SH-SY5Y (cell line): Measurements from ENCODE around the gene OSMR.

Experiments used
- GATA2 ChIP-seq: IDR thresholded peaks from 2 replicates; pipeline ENCODE4 v1.6.1; 2011; ENCODE audit warnings: mild to moderate bottlenecking, low read depth, low read length
- GATA3 ChIP-seq: IDR thresholded peaks from 2 replicates; pipeline ENCODE4 v1.6.1; 2011; ENCODE audit warnings: low read depth, mild to moderate bottlenecking, low read length, moderate library complexity

GRCh38 chr5:38874948-38875456, 29.2 kb downstream of the OSMR start:
- TF ChIP-seq GATA2 = no peak
- no peak for TF ChIP-seq GATA3
